Naive thymus-derived CD4-positive, alpha-beta T cell (primary cell): ENCODE results near the gene MZT2B. TPM values are rescaled to one million over a fixed set of nuclear protein-coding genes. Genes with fewer than 3 reads are reported as not detected.
"Not testable (repeated sequence)": the region's sequence is repeated elsewhere in the genome, so short reads cannot be mapped to it uniquely, and the experiment has no call there.

Experiments
- ATAC-seq: fragments of 150-1000 bp; cut with Tn5 transposase; 2 replicates; pipeline ENCODE4 v1.10.0; 2021; ENCODE audit warnings: mild to moderate bottlenecking, moderate library complexity
- CTCF ChIA-PET: fragments of 350-600 bp; sonication (Branson Sonifier 250); formaldehyde crosslinking; loops from one replicate; lab custom pipeline; 2021; ENCODE audit warnings: antibody characterized with exemption; lab: Charles Lee
- POLR2A ChIA-PET: fragments of 350-600 bp; sonication (Branson Sonifier 250); formaldehyde crosslinking; loops from one replicate; lab custom pipeline; 2021; ENCODE audit warnings: antibody characterized with exemption, inconsistent platforms; lab: Charles Lee
- DNase-seq, 9 donors: peaks; one replicate each; pipeline versions ENCODE4 v3.0.0 to v3.0.0-alpha.2; 2020 to 2022; ENCODE audit warnings: mixed read lengths in 1 of 9
- H3K27ac ChIP-seq: one replicate; pipeline ENCODE4 v1.7.0; 2013; ENCODE audit warnings: mild to moderate bottlenecking, low read depth, low read length, moderate library complexity
- H3K27me3 ChIP-seq, 2 donors: one replicate each; pipeline ENCODE4 v1.7.0; 2013; ENCODE audit warnings: low read length in 2 of 2, mild to moderate bottlenecking in 2 of 2, moderate library complexity in 2 of 2; ENCODE audit not compliant: control insufficient read depth in 2 of 2, insufficient read depth in 2 of 2
- H3K36me3 ChIP-seq, 3 experiments: 1 replicate in 2 of 3; 2 replicates in 1 of 3; pipeline ENCODE4 v1.7.0; 2013; ENCODE audit warnings: low read length in 3 of 3, mild to moderate bottlenecking in 3 of 3, moderate library complexity in 1 of 3; ENCODE audit not compliant: insufficient read depth in 3 of 3, control insufficient read depth in 2 of 3
- H3K4me1 ChIP-seq, 2 donors: one replicate each; pipeline ENCODE4 v1.7.0; 2013; ENCODE audit warnings: low read length in 2 of 2, mild to moderate bottlenecking in 2 of 2, moderate library complexity in 1 of 2; ENCODE audit not compliant: control insufficient read depth in 2 of 2, insufficient read depth in 2 of 2
- H3K4me3 ChIP-seq: 2 replicates; pipeline ENCODE4 v1.7.0; 2013; ENCODE audit warnings: mild to moderate bottlenecking, low read length
- H3K9me3 ChIP-seq, 3 experiments: 1 replicate in 2 of 3; 2 replicates in 1 of 3; pipeline ENCODE4 v1.7.0; 2013; ENCODE audit warnings: low read length in 3 of 3; ENCODE audit not compliant: control insufficient read depth in 2 of 3
- H3K27ac Mint-ChIP-seq, 9 donors: one replicate each; pipeline ENCODE4 v1.8.0; 2020 to 2022; ENCODE audit warnings: mixed read lengths in 9 of 9, mild to moderate bottlenecking in 8 of 9, moderate library complexity in 5 of 9, inconsistent platforms in 2 of 9
- H3K27me3 Mint-ChIP-seq, 5 donors: one replicate each; pipeline ENCODE4 v1.8.0; 2021 to 2022; ENCODE audit warnings: mixed read lengths in 5 of 5, mild to moderate bottlenecking in 1 of 5
- H3K36me3 Mint-ChIP-seq, 5 donors: one replicate each; pipeline ENCODE4 v1.8.0; 2020 to 2022; ENCODE audit warnings: mixed read lengths in 5 of 5, mild to moderate bottlenecking in 3 of 5, inconsistent platforms in 1 of 5
- H3K4me1 Mint-ChIP-seq, 7 donors: one replicate each; pipeline ENCODE4 v1.8.0; 2020 to 2022; ENCODE audit warnings: mixed read lengths in 7 of 7, mild to moderate bottlenecking in 3 of 7, inconsistent platforms in 1 of 7
- H3K4me3 Mint-ChIP-seq, 10 donors: one replicate each; pipeline ENCODE4 v1.8.0; 2020 to 2022; ENCODE audit warnings: mild to moderate bottlenecking in 10 of 10, mixed read lengths in 10 of 10, moderate library complexity in 6 of 10, inconsistent platforms in 2 of 10
- H3K9me3 Mint-ChIP-seq, 11 donors: one replicate each; pipeline ENCODE4 v1.8.0; 2020 to 2022; ENCODE audit warnings: mixed read lengths in 11 of 11, mild to moderate bottlenecking in 4 of 11, inconsistent platforms in 1 of 11, moderate library complexity in 1 of 11
- intact Hi-C, 2 donors: fragments of 100-400 bp; cut with micrococcal nuclease; formaldehyde crosslinking; loops; one replicate each; pipeline ENCODE4 v1.15.1; 2023
- polyA plus RNA-seq, 2 donors: library from polyadenylated mRNA; unstranded; fragments of 300-500 nt; fragmentation: Illumina TruSeq; gene quantifications; one replicate each; pipeline ENCODE4 v1.2.3, GENCODE V29; 2021
- total RNA-seq, 6 experiments: library from RNA in 5 of 6; stranded (reverse) in 5 of 6; gene quantifications; 1 replicate in 5 of 6; 2 replicates in 1 of 6; pipeline ENCODE4 v1.2.3 and lab custom pipeline; 2021 to 2026

MZT2B gene
- total and polyA plus RNA-seq, 7 experiments from 2014 or later: 180 to 323 (median 227) TPM

GRCh38 chr2:130191319-130191718, 9.3 kb downstream of the MZT2B start:
- peaks cover 0 to 11% (median 3%) of the 10 kb centered on the region in 5 donors for H3K36me3 Mint-ChIP-seq
- DNase-seq: peak in 1 of 9 donors; percentile 7
- POLR2A ChIA-PET: interaction anchor here (1.0 kb wide), 1 partner anchor 10 kb away, joined by 3 read pairs; the partner anchor contains the start of gene SMPD4

GRCh38 chr2:130192451-130192850, 10.4 kb downstream of the MZT2B start:
- H3K27me3 ChIP-seq, H3K4me1 ChIP-seq, H3K4me3 Mint-ChIP-seq, H3K4me1 Mint-ChIP-seq, H3K36me3 ChIP-seq, CTCF ChIA-PET, H3K4me3 ChIP-seq, H3K9me3 Mint-ChIP-seq, DNase-seq, H3K9me3 ChIP-seq, POLR2A ChIA-PET, ATAC-seq, intact Hi-C loops, H3K27me3 Mint-ChIP-seq, H3K27ac Mint-ChIP-seq, H3K27ac ChIP-seq: not testable (repeated sequence)
- peaks cover 0 to 11% (median 3%) of the 10 kb centered on the region in 5 donors for H3K36me3 Mint-ChIP-seq

More at GRCh38 chr2:130191319-130191718, 9.3 kb downstream of the MZT2B start:
- H3K27ac Mint-ChIP-seq, ATAC-seq, H3K4me1 Mint-ChIP-seq, H3K27ac ChIP-seq, H3K36me3 ChIP-seq, H3K9me3 ChIP-seq, H3K27me3 Mint-ChIP-seq, H3K4me1 ChIP-seq, H3K4me3 Mint-ChIP-seq, intact Hi-C loops, H3K9me3 Mint-ChIP-seq, H3K27me3 ChIP-seq, H3K4me3 ChIP-seq, CTCF ChIA-PET: not testable (repeated sequence)

GRCh38 chr2:130193824-130194223, 11.8 kb downstream of the MZT2B start:
- DNase-seq, H3K4me1 Mint-ChIP-seq, CTCF ChIA-PET, H3K9me3 ChIP-seq, H3K27ac Mint-ChIP-seq, H3K4me1 ChIP-seq, intact Hi-C loops, H3K27me3 ChIP-seq, ATAC-seq, H3K9me3 Mint-ChIP-seq, H3K36me3 ChIP-seq, H3K27me3 Mint-ChIP-seq, POLR2A ChIA-PET, H3K4me3 ChIP-seq, H3K4me3 Mint-ChIP-seq, H3K27ac ChIP-seq: not testable (repeated sequence)
- H3K36me3 Mint-ChIP-seq: peaks cover 0 to 11% (median 3%) of the 10 kb centered on the region in 5 donors

- POLR2A ChIA-PET, H3K9me3 Mint-ChIP-seq, H3K4me1 ChIP-seq, H3K27ac Mint-ChIP-seq, CTCF ChIA-PET, DNase-seq, intact Hi-C loops, H3K4me3 ChIP-seq, H3K27me3 ChIP-seq, ATAC-seq, H3K9me3 ChIP-seq, H3K27ac ChIP-seq, H3K36me3 ChIP-seq, H3K27me3 Mint-ChIP-seq, H3K4me3 Mint-ChIP-seq, H3K4me1 Mint-ChIP-seq: not testable (repeated sequence)
- peaks cover 0 to 11% (median 3%) of the 10 kb centered on the region in 5 donors for H3K36me3 Mint-ChIP-seq
These were observed 13.1 kb downstream of the MZT2B start for GRCh38 chr2:130195089-130195635.

- H3K4me3 Mint-ChIP-seq, H3K9me3 Mint-ChIP-seq: not testable (repeated sequence)
These were observed 14.0 kb downstream of the MZT2B start for GRCh38 chr2:130196052-130196451.

GRCh38 chr2:130198343-130198742, 16.3 kb downstream of the MZT2B start, which contains the start of gene TUBA3E:
TSS of gene TUBA3E (minus strand) at chr2:130198439. CDS start at chr2:130198360, 79 bp downstream.
- Histone ChIP-seq H3K27me3 (no peaks in the 10 kb centered on the region), H3K4me3 (no peak within 1 kb of the TSS), H3K27ac (no peak within 1 kb of the TSS), H3K36me3 (no peaks in the 10 kb centered on the region), H3K9me3 (no peaks in the 10 kb centered on the region), H3K4me1 (no peaks in the 10 kb centered on the region)
- no peak within 1 kb of the TSS for H3K4me3 Mint-ChIP-seq
- intact Hi-C loops: no loop called here
- no peaks in the 10 kb centered on the region for H3K9me3 Mint-ChIP-seq
- ATAC-seq (no peak), DNase-seq (no peak)
- H3K36me3 Mint-ChIP-seq: no peaks in the 10 kb centered on the region
- peaks cover 0 to 9% (median 0%) of the 10 kb centered on the region in 5 donors for H3K27me3 Mint-ChIP-seq
- no peak within 1 kb of the TSS for H3K27ac Mint-ChIP-seq
- no peaks in the 10 kb centered on the region for H3K4me1 Mint-ChIP-seq
- CTCF ChIA-PET: no interaction called here
- POLR2A ChIA-PET: no interaction called here

More at GRCh38 chr2:130196052-130196451, 14.0 kb downstream of the MZT2B start:
- H3K27me3 ChIP-seq, POLR2A ChIA-PET, DNase-seq, H3K4me1 ChIP-seq, H3K4me3 ChIP-seq, H3K27ac Mint-ChIP-seq, H3K36me3 Mint-ChIP-seq, H3K27ac ChIP-seq, H3K9me3 ChIP-seq, H3K36me3 ChIP-seq, CTCF ChIA-PET, H3K4me1 Mint-ChIP-seq, H3K27me3 Mint-ChIP-seq, intact Hi-C loops, ATAC-seq: not testable (repeated sequence)

GRCh38 chr2:130202518-130202917, 20.5 kb downstream of the MZT2B start:
- not testable (repeated sequence) for DNase-seq

More at GRCh38 chr2:130202518-130202917, 20.5 kb downstream of the MZT2B start:
- H3K4me1 Mint-ChIP-seq, intact Hi-C loops, H3K4me1 ChIP-seq, H3K27ac ChIP-seq, H3K9me3 ChIP-seq, H3K36me3 Mint-ChIP-seq, H3K27me3 Mint-ChIP-seq, H3K27ac Mint-ChIP-seq, H3K4me3 Mint-ChIP-seq, H3K4me3 ChIP-seq, H3K36me3 ChIP-seq, CTCF ChIA-PET, H3K9me3 Mint-ChIP-seq, POLR2A ChIA-PET, H3K27me3 ChIP-seq: not testable (repeated sequence)
- ATAC-seq: peak; percentile 69
